Cardiac fibroblast (primary cell): Measurements from ENCODE around the gene PDLIM5.
"Not testable (repeated sequence)": the region's sequence is repeated elsewhere in the genome, so short reads cannot be mapped to it uniquely, and the experiment has no call there.

Source experiments
- DNase-seq, 2 donors: peaks; one replicate each; pipeline versions ENCODE4 v3.0.0 to v3.0.0-alpha.2; 2010; ENCODE audit warnings: low read depth in 2 of 2
- H3K4me3 ChIP-seq, 2 donors: replicated peaks in 1 of 2; 1 replicate in 1 of 2; 2 replicates in 1 of 2; pipeline ENCODE4 v1.5.1; 2011; ENCODE audit warnings: low read depth in 2 of 2, low read length in 2 of 2, mild to moderate bottlenecking in 2 of 2, moderate library complexity in 1 of 2
- TF ChIP-seq, protein P1 (sequence below): IDR thresholded peaks from one replicate; pipeline ENCODE4 v1.5.1; 2011; ENCODE audit warnings: low read depth, mild to moderate bottlenecking, low read length, inconsistent platforms

Gene PDLIM5

DNA sequence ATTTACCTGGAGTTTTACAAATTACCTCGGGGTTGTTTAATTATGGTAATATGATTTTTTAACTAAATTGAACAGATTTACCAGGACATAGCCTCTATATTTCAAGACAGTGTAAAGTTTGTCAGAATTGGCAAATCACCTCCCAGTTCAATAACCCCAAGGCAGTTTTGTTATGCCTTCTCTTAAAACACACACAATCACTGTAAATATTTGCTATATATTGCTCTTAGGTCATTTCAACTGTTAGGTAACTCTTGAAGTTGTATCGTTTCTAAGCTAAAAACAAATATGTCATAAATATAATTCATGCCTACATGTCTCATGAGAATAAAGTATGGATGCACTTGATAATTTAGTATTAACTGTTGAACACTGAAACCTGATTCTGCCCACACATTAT lies 24.1 kb downstream of the PDLIM5 start:
- no peak overlapping the region for H3K4me3 ChIP-seq
- TF ChIP-seq, protein P1, sequence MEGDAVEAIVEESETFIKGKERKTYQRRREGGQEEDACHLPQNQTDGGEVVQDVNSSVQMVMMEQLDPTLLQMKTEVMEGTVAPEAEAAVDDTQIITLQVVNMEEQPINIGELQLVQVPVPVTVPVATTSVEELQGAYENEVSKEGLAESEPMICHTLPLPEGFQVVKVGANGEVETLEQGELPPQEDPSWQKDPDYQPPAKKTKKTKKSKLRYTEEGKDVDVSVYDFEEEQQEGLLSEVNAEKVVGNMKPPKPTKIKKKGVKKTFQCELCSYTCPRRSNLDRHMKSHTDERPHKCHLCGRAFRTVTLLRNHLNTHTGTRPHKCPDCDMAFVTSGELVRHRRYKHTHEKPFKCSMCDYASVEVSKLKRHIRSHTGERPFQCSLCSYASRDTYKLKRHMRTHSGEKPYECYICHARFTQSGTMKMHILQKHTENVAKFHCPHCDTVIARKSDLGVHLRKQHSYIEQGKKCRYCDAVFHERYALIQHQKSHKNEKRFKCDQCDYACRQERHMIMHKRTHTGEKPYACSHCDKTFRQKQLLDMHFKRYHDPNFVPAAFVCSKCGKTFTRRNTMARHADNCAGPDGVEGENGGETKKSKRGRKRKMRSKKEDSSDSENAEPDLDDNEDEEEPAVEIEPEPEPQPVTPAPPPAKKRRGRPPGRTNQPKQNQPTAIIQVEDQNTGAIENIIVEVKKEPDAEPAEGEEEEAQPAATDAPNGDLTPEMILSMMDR, result no peak
- DNase-seq, result no peak

DNA sequence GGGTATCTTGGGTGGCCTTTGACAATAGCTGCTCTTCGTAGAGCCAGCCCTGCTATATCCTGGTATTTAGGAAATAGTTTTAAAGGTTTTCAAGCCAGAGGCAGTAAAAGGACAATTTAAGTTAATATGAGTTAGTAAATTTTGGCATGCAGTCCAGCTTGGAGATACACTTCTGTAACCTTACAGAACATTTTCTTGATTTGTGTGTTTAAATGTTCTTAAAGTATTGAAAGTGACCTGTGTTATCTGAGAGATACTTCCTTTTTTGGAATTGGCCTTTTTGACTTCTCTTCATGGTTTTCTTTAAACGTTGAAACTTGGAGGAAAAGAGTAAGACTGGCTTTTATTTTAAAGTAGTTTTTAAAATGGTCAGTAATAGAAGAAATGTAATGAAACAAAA lies 25.5 kb downstream of the PDLIM5 start:
- no peak for DNase-seq
- no peak overlapping the region for H3K4me3 ChIP-seq
- TF ChIP-seq, protein P1, result no peak

DNA sequence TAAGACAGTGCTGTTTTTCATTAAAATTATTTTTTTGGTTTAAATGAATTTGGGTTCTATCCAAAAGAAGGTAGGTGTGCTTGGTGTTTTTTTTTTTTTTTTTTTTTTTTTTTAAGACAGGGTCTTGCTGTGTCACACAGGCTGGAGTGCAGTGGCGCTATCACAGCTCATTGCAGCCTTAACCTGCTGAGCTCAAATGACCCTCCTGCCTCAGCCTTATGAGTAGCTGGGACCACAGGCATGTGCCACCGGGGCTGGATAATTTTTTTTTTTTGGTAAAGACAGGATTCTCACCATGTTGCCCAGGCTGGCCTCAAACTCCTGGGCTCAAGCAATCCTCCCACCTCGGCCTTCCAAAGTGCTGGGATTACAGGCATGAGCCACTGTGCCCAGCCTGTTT lies 27.1 kb downstream of the PDLIM5 start:
- not testable (repeated sequence) for DNase-seq, H3K4me3 ChIP-seq

DNA sequence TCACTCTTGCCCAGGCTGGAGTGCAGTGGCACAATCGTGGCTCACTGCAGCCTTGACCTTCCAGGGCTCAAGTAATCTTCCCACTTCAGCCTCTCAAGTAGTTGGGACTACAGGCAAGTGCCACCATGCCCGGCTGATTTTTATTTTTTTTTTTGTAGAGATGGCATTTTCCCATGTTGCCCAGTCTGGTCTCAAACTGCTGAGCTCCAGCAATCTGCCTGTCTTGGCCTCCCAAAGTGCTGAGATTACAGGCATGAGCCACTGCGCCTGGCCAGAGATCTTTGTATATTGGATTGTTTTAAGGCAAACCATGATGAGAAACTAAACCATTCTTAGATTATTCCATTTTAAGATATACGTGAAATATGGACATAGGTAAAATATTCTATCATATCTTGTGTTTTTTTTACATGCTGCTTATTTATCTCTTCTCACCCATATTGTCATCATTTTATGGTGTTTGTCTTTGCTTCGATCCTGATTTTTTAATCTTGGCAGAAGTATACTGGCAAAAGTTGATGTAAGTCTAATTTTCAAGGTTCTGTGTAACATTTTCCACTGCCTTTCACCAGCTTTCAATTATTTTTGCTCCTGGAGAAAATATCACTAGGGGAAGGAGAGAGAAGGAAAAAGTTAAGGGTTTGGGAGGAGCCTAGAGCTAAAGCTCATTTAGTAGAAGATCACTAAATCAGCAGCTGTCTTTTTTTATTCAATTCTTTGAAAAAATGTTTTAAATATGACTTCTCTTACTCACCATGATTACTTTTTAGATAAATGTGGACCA lies 27.8 kb downstream of the PDLIM5 start:
- no peak for DNase-seq
- TF ChIP-seq, protein P1, result no peak
- no peak overlapping the region for H3K4me3 ChIP-seq

DNA sequence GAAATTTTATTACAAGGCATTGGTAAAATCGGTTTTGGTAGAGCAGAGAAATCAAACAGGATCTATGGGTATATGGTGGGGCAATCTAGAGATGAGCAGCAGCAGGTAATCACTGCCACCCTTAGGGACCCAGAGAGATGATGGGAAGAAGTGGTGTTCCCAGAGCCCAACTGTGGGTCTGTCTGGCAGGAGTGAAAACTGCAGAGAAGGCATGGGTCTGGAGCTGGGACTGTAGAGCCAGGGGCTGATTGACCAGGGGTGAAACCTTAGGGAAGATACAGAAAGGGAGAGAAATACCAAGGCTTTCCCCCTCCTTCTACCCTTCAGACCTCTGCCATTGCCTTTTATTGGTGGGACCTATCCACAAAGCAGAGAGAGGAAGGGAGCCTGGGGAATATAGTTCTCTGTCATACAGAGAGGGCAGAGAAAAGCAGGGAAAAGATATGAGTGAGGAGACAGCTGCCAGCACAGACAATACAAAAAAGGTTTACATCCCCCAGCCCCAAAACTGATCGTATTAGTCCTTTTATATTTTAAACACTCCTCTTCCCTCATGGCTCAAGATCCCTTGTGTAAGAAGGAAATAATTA lies 28.7 kb downstream of the PDLIM5 start:
- no peak for DNase-seq
- TF ChIP-seq, protein P1, result no peak
- no peak overlapping the region for H3K4me3 ChIP-seq

DNA sequence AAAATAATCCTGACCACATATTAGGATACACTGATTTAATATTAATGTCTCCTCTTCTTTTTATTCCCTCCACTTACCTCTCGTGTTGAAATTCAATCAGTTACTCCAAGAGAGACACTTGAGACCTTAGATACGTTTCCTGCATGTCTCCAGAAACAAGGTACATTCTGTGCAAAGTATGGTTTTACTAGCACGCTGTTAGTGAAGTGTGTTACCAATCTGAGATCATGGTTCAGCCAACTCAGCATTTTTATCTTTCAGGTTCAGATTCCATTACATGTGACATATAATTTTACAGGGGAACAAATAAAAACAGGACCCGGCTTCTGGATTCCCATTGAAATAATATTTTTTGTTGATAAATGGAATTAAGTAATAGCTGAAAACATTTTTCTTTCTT lies 32.2 kb downstream of the PDLIM5 start:
- no peak for DNase-seq

DNA sequence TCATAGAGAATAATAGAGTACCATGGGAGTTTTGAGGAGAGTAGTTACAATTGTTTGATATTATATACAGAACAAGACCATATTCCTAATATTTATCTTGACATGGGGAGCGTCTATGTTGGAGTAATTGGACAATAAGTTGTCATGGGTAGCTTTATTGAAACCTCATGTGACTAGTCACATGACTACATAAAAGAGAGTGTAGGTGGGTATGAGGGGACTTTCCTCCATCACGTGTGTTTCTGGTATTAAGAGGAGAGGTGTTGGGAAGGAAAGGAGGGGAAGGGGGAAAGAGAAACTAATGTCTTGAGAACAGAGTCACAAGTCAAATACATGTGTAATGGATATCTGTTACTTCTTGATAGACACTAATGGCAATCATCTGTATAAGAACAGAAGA lies 33.1 kb downstream of the PDLIM5 start:
- DNase-seq, result no peak
- TF ChIP-seq, protein P1, result no peak
- H3K4me3 ChIP-seq, result no peak overlapping the region

More for the DNA sequence above, 32.2 kb downstream of the PDLIM5 start:
- TF ChIP-seq, protein P1, result no peak
- H3K4me3 ChIP-seq, result no peak overlapping the region
